IMR-90 (cell line): ENCODE data around the gene BAZ2B. TPM values are rescaled to one million over a fixed set of nuclear protein-coding genes. Genes with fewer than 3 reads are reported as not detected.

Source experiments
- ATAC-seq: fragments of 200-7000 bp; cut with Tn5 transposase; 2 replicates; pipeline ENCODE4 v1.9.1; 2020; ENCODE audit warnings: low read depth, mild to moderate bottlenecking, moderate library complexity
- BruUV-seq: library from RNA; stranded (reverse); fragments of 400-500 nt; replicated peaks from 2 replicates; lab custom pipeline; 2021; lab: Mats Ljungman, UMichigan
- CTCF ChIA-PET: fragments of 300-600 bp; formaldehyde crosslinking; extraction: SDS; loops from one replicate; lab custom pipeline; 2021; ENCODE audit warnings: antibody characterized with exemption; lab: Yijun Ruan, JAX
- POLR2A ChIA-PET: fragments of 300-600 bp; sonication (Branson Sonifier 250); formaldehyde crosslinking; loops from one replicate; lab custom pipeline; 2022; ENCODE audit warnings: antibody characterized with exemption; ENCODE audit not compliant: unreplicated experiment; lab: Charles Lee
- DNase-seq: peaks from one replicate; pipeline ENCODE4 v3.0.0; 2013
- H2AFZ ChIP-seq: replicated peaks from 2 replicates; pipeline ENCODE3; 2013; ENCODE audit warnings: low read length, mild to moderate bottlenecking; ENCODE audit not compliant: poor library complexity
- H2AK5ac ChIP-seq: 2 replicates; pipeline ENCODE4 v1.6.1; 2013; ENCODE audit warnings: low read depth, low read length, inconsistent platforms
- H2AK9ac ChIP-seq: replicated peaks from 2 replicates; pipeline ENCODE3; 2013; ENCODE audit warnings: mild to moderate bottlenecking, low read depth, low read length, moderate library complexity; ENCODE audit not compliant: poor library complexity
- H2BK120ac ChIP-seq: 2 replicates; pipeline ENCODE4 v1.6.1; 2013; ENCODE audit warnings: low read depth, low read length, inconsistent platforms
- H2BK15ac ChIP-seq: 3 replicates; pipeline ENCODE4 v1.6.1; 2013; ENCODE audit warnings: low read depth, low read length, inconsistent platforms
- H2BK20ac ChIP-seq: 2 replicates; pipeline ENCODE4 v1.6.1; 2013; ENCODE audit warnings: low read depth, mild to moderate bottlenecking, inconsistent platforms, low read length, moderate library complexity
- H2BK5ac ChIP-seq: 2 replicates; pipeline ENCODE4 v1.6.1; 2013; ENCODE audit warnings: mild to moderate bottlenecking, low read depth, low read length, inconsistent platforms; ENCODE audit not compliant: poor library complexity, severe bottlenecking
- H3K14ac ChIP-seq: replicated peaks from 2 replicates; pipeline ENCODE4 v1.6.1; 2013; ENCODE audit warnings: low read depth, low read length, inconsistent platforms
- H3K18ac ChIP-seq: 2 replicates; pipeline ENCODE4 v1.6.1; 2013; ENCODE audit warnings: low read depth, low read length, control low read depth
- H3K23ac ChIP-seq: 2 replicates; pipeline ENCODE4 v1.6.1; 2013; ENCODE audit warnings: low read depth, low read length, inconsistent platforms
- H3K27ac ChIP-seq: 2 replicates; pipeline ENCODE4 v1.5.1; 2013; ENCODE audit warnings: mild to moderate bottlenecking, control low read depth, low read length; ENCODE audit not compliant: insufficient read depth
- H3K27me3 ChIP-seq: 2 replicates; pipeline ENCODE4 v1.6.1; 2013; ENCODE audit warnings: low read length; ENCODE audit not compliant: control insufficient read depth, insufficient read depth
- H3K36me3 ChIP-seq: 2 replicates; pipeline ENCODE4 v1.6.1; 2013; ENCODE audit warnings: low read length, mixed read lengths; ENCODE audit not compliant: control insufficient read depth, insufficient read depth
- H3K4ac ChIP-seq: 2 replicates; pipeline ENCODE4 v1.6.1; 2013; ENCODE audit warnings: low read depth, low read length, inconsistent platforms
- H3K4me1 ChIP-seq: 2 replicates; pipeline ENCODE4 v1.6.1; 2013; ENCODE audit warnings: low read length, mixed read lengths; ENCODE audit not compliant: control insufficient read depth, insufficient read depth
- H3K4me2 ChIP-seq: 2 replicates; pipeline ENCODE4 v1.6.1; 2013; ENCODE audit warnings: low read depth, mild to moderate bottlenecking, control low read depth, low read length, moderate library complexity
- H3K4me3 ChIP-seq: 2 replicates; pipeline ENCODE4 v1.5.1; 2013; ENCODE audit warnings: low read depth, mild to moderate bottlenecking, control low read depth, low read length, moderate library complexity; ENCODE audit not compliant: insufficient read depth
- H3K56ac ChIP-seq: 2 replicates; pipeline ENCODE4 v1.6.1; 2013; ENCODE audit warnings: low read length, inconsistent platforms; ENCODE audit not compliant: insufficient read depth; ENCODE audit errors: extremely low read depth
- H3K79me1 ChIP-seq, 2 experiments: 2 replicates each; pipeline ENCODE4 v1.6.1; 2013; ENCODE audit warnings: low read length in 2 of 2, inconsistent platforms in 1 of 2, low read depth in 1 of 2
- H3K9ac ChIP-seq: 2 replicates; pipeline ENCODE4 v1.6.1; 2013; ENCODE audit warnings: low read depth, low read length, control low read depth
- H3K9me1 ChIP-seq: 2 replicates; pipeline ENCODE4 v1.6.1; 2013; ENCODE audit warnings: low read length, inconsistent platforms; ENCODE audit not compliant: insufficient read depth
- H3K9me3 ChIP-seq: 2 replicates; pipeline ENCODE4 v1.6.1; 2013; ENCODE audit warnings: low read length; ENCODE audit not compliant: control insufficient read depth, insufficient read depth
- H4K20me1 ChIP-seq: 2 replicates; pipeline ENCODE4 v1.6.1; 2013; ENCODE audit warnings: low read length, inconsistent platforms; ENCODE audit not compliant: insufficient read depth
- H4K5ac ChIP-seq: 2 replicates; pipeline ENCODE4 v1.6.1; 2013; ENCODE audit warnings: mild to moderate bottlenecking, low read depth, low read length, control low read depth
- H4K8ac ChIP-seq, 2 experiments: 2 replicates each; pipeline ENCODE4 v1.6.1; 2013; ENCODE audit warnings: low read depth in 2 of 2, low read length in 2 of 2, control low read depth in 1 of 2, inconsistent platforms in 1 of 2
- H4K91ac ChIP-seq: 2 replicates; pipeline ENCODE4 v1.6.1; 2013; ENCODE audit warnings: low read depth, low read length, inconsistent platforms; ENCODE audit not compliant: insufficient read depth
- MXI1 ChIP-seq: IDR thresholded peaks from 2 replicates; pipeline ENCODE4 v1.6.1; 2012; ENCODE audit warnings: low read depth, mild to moderate bottlenecking, low read length, moderate library complexity, borderline replicate concordance
- WGBS, 2 experiments: methylation state at CpG; one replicate each; pipeline versions ENCODE4 v1.1.5 to v1.1.7; 2013; ENCODE audit warnings: missing lambda C conversion rate in 2 of 2; ENCODE audit not compliant: insufficient read length in 1 of 2; ENCODE audit errors: extremely low coverage in 2 of 2; 5-methylcytosine and 5-hydroxymethylcytosine counted together
- dilution Hi-C: fragments of 300-500 bp; cut with HindIII; formaldehyde crosslinking; loops from one replicate; pipeline ENCODE4 v1.14.3; 2018; ENCODE audit warnings: low sequenced_read_pairs; ENCODE audit not compliant: unreplicated experiment
- in situ Hi-C: fragments of 300-500 bp; cut with MboI; formaldehyde crosslinking; loops from 3 replicates; pipeline ENCODE4 v1.14.3; 2019; ENCODE audit warnings: low sequenced_read_pairs, inconsistent platforms, mixed read lengths
- intact Hi-C: fragments of 100-400 bp; cut with micrococcal nuclease; formaldehyde crosslinking; loops from 2 replicates; pipeline ENCODE4 v1.10.0; 2022
- polyA plus RNA-seq, 3 experiments: library from polyadenylated mRNA; depleted of rRNA; stranded (reverse); fragments of >200 nt; gene quantifications; 2 replicates each; pipeline ENCODE4 v1.2.3, GENCODE V29; 2012; ENCODE audit warnings: low replicate concordance in 1 of 3
- total RNA-seq: library from RNA; depleted of rRNA; stranded (reverse); fragments of >200 nt; gene quantifications from 2 replicates; pipeline ENCODE4 v1.2.3, GENCODE V29; 2012

The BAZ2B gene
- total and polyA plus RNA-seq, 2 of the 4 experiments (the other 2 are of a cell fraction), result 8.9 to 42.1 TPM

- Histone ChIP-seq H3K79me1 (peaks cover 0 to 6% of the 10 kb centered on the region in 2 experiments; a peak in 2 of 4 replicates), H3K9ac (no peak overlapping the region), H3K18ac (no peak overlapping the region), H3K9me3 (no peaks in the 10 kb centered on the region), H3K4me1 (peaks cover 2% of the 10 kb centered on the region), H4K5ac (no peak overlapping the region), H2AK9ac (no peak overlapping the region), H3K27me3 (no peaks in the 10 kb centered on the region), H3K23ac (no peak overlapping the region), H4K8ac (no peak overlapping the region), H3K56ac (no peak overlapping the region), H3K4me2 (no peak overlapping the region), H2AK5ac (no peak overlapping the region), H2AFZ (no peak overlapping the region), H3K4me3 (no peak overlapping the region), H3K14ac (no peak overlapping the region), H2BK20ac (no peak overlapping the region), H4K91ac (no peak overlapping the region), H2BK5ac (no peak overlapping the region), H3K36me3 (no peaks in the 10 kb centered on the region; the same call in 1 of the 2 replicates), H3K27ac (no peak overlapping the region), H2BK15ac (no peak overlapping the region), H3K4ac (no peak overlapping the region), H4K20me1 (no peaks in the 10 kb centered on the region), H2BK120ac (no peak overlapping the region), H3K9me1 (no peaks in the 10 kb centered on the region)
- DNase-seq, result no peak
- CTCF ChIA-PET, result no interaction called here
- WGBS, 2 experiments, result no CpG with 5 or more reads among the region's 2 CpGs
- POLR2A ChIA-PET, result no interaction called here
- intact Hi-C loops (no loop called here), dilution Hi-C loops (no loop called here), in situ Hi-C loops (no loop called here)
- BruUV-seq, result no TSS peak
- TF ChIP-seq MXI1, result no peak
- no peak for ATAC-seq
Measured at GRCh38 chr2:159461076-159461475, 155.3 kb downstream of the BAZ2B start.
